Middle frontal gyrus (tissue), 1 donor: ENCODE data around the gene PHACTR1.
"Not testable (repeated sequence)": the region's sequence is repeated elsewhere in the genome, so short reads cannot be mapped to it uniquely, and the experiment has no call there.

ENCODE experiments used
- DNase-seq: peaks from one replicate; pipeline ENCODE4 v3.0.0-alpha.2; 2015; ENCODE audit warnings: low spot score; ENCODE audit errors: extremely low spot score

PHACTR1 gene

DNA sequence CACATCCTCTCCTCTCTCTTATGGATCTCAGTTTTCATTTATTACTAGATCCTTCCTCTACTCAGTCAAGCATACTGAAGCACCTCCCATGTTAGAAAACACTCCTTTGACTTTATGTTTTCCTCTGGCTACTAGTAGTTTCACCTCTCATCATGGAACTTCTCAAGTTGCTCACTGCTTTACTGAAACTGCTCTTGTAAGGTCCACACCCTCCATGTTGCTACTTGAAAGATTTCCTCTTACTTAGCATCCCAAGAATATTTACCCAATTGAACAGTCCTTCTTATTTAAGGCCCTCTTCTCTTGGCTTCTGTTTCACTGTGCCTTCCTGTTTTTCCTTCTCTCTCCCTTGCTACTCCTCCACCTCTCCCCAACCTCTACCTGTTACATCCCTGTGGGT is 381.4 kb downstream of the PHACTR1 start:
- DNase-seq, result no peak

GRCh38 chr6:13098793-13099570 is 382.4 kb downstream of the PHACTR1 start:
- no peak for DNase-seq

DNA sequence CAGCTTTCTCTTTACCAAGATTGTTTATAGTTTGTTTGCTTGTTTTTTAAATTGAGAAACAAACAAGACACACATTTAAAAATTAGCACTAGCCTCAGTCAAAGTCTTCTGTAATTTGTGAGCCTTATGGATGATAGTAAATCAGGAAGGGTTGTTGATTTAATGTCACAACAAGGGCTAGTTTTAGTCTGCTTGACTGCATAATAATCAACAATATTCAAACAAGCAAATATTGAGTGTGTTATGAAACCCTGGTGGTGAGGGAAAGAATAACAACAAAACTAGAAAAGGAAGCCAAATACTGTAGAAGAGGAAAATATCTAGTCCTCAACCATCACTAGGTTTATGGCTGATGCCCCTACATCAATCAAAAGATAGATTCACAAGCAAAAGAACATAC is 383.2 kb downstream of the PHACTR1 start:
- DNase-seq, result no peak

- no peak for DNase-seq
These were observed 384.8 kb downstream of the PHACTR1 start for GRCh38 chr6:13101409-13101808.

GRCh38 chr6:13101985-13102384 is 385.4 kb downstream of the PHACTR1 start:
- DNase-seq, result no peak

DNA sequence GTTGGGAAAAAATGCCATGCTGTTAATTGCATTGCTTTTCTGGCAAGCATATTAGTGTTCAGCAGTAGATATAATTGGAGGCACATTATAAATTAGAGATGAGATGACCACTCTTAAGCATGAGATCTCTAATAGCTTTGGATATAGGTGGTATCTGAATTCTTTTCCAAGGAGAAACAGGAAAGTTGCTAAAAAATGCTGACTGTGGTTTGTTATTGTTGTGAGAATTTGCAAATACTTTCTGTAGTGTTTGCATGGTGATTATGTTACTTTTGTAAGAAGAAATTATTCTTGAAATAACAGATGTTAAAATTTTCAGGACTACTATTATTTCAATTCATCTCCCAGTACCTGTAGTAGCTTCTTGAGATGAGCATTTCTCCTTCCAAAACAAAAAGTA is 386.6 kb downstream of the PHACTR1 start:
- DNase-seq, result no peak

GRCh38 chr6:13105139-13105538 is 388.6 kb downstream of the PHACTR1 start:
- DNase-seq, result no peak

GRCh38 chr6:13112921-13113320 is 396.4 kb downstream of the PHACTR1 start:
- DNase-seq, result no peak

GRCh38 chr6:13113376-13113775 is 396.8 kb downstream of the PHACTR1 start:
- no peak for DNase-seq

DNA sequence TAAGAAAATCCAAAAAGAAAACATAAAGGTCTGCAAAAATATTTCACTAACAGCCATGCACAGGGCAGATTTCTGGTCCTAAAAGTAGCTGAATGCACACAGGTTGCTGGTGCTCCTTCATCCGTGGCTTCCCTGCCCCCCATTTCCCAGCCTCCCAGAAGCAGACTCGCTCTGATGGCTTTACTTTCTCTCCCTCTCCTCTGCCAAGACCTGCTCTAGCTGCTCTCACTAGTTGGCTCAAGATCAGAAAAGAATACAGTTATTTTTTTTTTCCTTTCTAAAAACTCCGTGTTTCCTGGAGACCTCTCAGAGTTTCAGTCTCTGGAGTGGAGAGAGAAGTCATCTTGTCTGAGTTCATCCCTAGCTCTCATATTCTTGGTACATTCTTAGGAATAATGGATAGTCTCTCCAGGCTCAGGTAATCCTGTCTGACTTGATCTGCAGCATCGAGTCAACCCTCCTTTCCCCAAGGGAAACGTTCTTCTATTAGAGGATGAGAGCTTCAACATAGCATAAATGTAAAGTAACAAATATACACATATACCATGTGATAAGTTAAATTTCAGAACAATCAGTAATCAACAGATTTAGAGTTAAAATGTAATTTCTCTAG is 397.5 kb downstream of the PHACTR1 start:
- no peak for DNase-seq

- no peak for DNase-seq
These were observed 399.6 kb downstream of the PHACTR1 start for GRCh38 chr6:13116155-13116554.

DNA sequence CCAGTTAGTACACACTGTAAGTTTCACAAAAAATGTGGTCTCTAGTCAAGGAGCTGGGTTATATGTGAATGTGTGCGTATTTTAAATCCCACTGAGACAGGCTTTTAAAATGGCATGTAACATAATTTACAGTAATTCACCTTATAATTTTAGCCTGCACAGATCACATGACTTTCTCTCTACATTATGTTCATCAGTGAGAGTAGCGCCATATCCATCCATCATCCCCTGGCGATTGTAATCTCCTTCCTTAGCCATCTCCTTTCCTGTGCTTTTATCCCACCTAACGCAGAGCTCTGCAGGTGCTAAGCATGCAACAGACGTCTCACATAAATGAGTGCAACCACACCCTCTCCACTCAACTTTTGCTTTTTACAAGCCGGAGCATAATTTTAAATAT is 401.0 kb downstream of the PHACTR1 start:
- no peak for DNase-seq

DNA sequence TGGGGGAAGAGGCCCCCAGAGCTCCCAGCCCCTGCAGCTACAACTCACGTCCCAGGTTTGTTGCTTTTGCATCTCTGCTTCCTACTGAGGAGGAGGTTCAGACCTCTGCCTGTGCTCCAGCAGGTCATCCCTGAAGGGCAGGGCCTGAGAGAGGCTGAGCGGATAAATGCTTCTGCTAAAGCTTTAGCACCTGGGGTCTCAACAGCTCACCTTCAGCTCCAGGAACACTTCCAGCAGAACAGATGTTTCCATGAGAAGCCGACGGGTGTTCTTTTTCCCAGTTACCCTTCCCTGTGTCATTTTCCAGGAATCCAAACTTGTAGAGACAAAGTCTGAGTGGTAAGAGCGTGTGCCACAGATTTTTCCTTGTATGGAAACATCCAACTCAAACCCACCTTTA is 403.0 kb downstream of the PHACTR1 start:
- DNase-seq, result no peak

DNA sequence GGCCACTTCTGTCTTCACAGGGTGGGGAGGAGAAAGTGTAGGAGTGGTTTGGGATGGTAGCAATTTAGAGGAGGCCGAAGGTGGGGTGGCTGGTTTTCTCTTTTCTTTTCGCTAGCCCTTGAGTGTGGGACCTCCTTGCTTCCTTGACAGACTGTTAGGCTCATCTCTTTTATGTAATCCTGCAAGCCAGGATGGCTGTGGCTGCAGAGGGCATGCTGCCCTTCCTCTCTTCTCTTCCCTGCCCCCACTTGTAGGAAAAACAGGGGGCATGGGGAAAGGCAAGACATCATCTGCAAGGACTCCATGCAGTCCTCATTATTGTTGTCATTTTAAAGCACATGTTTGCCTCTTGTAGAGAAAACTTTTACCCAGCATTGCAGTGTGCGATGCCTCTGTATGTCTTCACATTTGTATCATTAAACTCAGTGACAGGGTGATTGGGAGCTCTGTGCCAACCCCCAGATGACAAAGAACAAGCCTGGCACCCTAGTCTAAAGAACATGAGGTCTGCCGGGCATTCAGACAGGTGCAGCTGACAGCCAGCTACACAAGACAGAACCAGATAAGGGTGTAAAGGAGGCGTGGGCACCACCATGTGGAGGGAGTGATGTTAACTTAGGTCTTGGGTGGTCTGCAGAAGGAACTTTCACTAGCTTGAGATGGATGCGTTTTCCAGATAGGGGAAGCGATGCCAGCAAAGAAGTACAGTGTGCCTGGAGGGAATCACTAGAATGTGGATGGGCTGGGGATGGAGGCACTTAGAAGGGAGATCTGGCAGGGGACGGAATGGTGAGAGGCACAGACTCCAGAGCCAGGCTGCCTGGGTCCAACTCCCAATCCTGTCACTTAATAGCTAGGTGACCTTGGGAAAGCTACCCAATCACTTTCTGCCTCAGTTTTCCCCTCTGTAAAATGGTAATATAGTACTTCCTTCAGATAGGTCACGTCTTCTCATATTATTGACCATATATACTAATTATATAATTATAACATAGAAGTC is 404.2 kb downstream of the PHACTR1 start:
- DNase-seq, result no peak

- no peak for DNase-seq
These were observed 407.6 kb downstream of the PHACTR1 start for GRCh38 chr6:13124131-13124530.

DNA sequence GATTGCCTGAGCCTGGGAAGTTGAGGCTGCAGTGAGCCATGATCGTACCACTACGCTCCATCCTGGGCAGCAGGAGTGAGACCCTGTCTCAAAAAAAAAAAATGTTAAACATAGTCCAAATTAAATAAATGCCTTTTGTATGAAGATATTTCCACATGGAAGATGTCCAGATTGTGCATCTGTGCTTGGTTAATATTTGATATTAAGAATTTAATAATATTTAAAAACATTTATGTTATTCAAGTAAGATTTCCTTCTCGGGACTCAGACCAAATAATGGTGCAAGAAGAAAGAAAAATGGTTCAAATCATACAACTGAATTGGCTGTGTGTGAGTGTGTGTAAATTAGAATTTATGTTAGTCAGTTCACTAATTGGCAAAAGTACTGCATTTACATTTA is 409.3 kb downstream of the PHACTR1 start:
- DNase-seq, result no peak

DNA sequence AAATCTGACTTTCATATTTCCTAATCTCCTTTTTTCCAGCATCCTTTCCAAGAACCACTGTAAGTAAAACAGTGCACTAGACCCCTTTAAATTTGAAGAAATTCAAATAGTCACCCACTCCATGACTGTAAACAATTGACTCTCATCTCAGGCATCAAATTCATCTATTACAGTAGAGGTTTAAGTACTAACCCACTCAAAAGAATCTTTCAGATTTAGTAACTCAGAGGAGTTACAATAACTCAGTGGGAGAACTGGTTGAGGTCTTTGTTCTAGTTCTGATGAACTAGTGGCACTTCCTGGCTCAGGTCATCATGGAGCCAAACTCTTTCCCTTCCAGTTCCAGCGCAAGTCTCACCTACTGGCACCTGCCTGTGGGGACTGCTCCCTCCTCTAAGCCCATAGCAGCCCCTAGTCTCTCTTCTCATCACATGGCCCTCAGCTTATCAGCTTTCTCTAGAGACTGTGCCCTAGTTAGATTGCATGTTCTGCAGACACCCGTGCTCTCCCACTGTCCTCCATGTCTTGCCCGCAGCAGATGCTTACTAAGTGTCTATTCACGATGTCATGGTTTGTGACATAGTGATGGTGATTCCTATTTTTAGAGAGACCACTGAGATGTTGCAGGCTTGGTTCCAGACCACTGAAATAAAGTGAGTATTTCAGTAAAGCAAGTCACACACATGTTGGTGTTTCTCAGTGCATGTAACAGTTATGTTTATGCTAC is 415.5 kb downstream of the PHACTR1 start:
- DNase-seq, result no peak

- DNase-seq, result not testable (repeated sequence)
These were observed 417.3 kb downstream of the PHACTR1 start for GRCh38 chr6:13133894-13134293.

- DNase-seq, result no peak
These were observed 418.6 kb downstream of the PHACTR1 start for GRCh38 chr6:13135152-13135551.

DNA sequence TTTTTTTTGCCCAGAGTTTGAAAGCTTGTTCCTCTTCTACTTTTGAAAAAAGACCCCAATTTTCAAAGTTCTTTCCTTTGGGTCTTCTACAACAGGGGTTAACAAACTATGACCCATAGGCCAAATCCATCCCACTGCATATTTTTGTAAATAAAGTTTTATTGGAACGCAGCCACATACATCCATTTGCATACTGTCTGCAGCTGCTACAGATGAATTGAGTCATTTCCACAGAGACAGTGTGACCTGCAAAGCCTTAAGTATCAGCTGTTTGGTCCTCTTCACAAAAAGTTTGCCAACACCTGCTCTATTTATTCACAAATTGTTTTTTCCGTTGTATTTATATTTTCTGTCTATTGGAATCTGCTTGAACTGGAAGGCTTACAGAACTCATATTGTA is 422.6 kb downstream of the PHACTR1 start:
- DNase-seq, result no peak

DNA sequence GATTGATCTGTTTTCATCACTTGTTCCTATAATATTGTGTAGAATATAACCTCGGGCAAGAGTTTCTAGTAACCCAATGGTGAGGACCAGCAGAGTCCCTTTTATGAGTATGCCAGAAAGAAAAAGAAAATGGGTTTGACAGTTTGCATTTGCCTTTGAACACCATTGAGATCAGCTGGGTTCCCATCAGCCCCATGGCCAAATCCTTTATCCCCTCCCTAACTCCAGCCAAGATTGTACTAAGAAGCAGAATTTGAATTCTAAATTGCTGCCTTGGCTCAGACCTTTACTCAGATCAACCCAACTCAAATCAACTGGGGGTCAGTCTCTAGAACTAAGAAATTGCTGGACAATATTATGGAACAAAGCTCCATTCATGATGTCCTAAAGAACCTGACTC is 424.4 kb downstream of the PHACTR1 start:
- no peak for DNase-seq
